Left forelimb (tissue), 1 donor: Measurements from ENCODE around the gene MYO1F.
"Not testable (repeated sequence)": the region's sequence is repeated elsewhere in the genome, so short reads cannot be mapped to it uniquely, and the experiment has no call there.

Experiments
- DNase-seq: peaks from one replicate; pipeline ENCODE4 v3.0.0-alpha.2; 2018; ENCODE audit warnings: low spot score

MYO1F gene

GRCh38 chr19:8564866-8565265 is 12.4 kb downstream of the MYO1F start:
- not testable (repeated sequence) for DNase-seq

GRCh38 chr19:8561075-8561764 is 16.0 kb downstream of the MYO1F start:
- no peak for DNase-seq

GRCh38 chr19:8558325-8558724 is 18.9 kb downstream of the MYO1F start:
- DNase-seq = no peak

- no peak for DNase-seq
These were observed 19.5 kb downstream of the MYO1F start for GRCh38 chr19:8557642-8558238.

- not testable (repeated sequence) for DNase-seq
These were observed 23.5 kb downstream of the MYO1F start for GRCh38 chr19:8553729-8554128.

GRCh38 chr19:8552810-8553209 is 24.4 kb downstream of the MYO1F start:
- DNase-seq = no peak

- DNase-seq = no peak
These were observed 27.2 kb downstream of the MYO1F start for GRCh38 chr19:8550070-8550469.

DNA sequence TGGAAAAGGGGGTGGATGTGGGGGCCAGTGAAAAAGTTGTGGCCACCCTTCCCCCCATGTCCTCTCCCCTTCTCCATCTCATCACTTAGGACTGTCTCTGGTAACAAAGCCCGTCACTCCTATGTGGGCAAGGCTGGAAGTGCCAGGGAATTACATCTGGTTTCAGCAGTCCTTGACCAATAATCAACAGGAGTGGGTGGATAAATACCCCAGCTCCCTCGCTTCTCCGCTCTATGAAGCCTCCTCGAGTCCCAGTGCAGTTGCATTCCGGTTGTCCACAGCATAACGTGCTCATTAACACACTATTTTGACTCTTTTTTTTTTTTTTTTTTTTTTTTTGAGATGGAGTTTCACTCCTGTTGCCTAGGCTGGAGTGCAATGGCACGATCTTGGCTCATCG is 31.5 kb downstream of the MYO1F start:
- no peak for DNase-seq

DNA sequence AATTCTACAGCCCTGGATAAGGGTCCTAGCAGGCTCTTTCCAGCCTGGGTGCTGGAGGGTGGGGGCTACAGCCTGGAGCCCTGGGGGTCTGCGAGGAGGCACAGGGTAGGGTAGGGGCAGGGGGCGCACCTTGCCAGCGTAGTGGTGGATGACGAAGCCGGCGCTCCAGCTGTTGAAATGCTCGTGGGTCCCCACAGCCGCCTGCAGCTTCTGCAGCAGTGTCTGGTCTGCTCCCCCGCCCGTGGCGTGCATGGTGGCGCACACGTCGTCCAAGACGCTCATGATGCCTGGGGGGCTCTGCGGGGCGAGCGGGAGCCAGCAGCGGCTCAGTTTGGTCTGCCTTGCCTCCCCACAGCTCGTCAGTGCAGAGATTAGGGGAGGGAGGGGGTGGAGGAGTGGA is 33.1 kb downstream of the MYO1F start:
- no peak for DNase-seq

DNA sequence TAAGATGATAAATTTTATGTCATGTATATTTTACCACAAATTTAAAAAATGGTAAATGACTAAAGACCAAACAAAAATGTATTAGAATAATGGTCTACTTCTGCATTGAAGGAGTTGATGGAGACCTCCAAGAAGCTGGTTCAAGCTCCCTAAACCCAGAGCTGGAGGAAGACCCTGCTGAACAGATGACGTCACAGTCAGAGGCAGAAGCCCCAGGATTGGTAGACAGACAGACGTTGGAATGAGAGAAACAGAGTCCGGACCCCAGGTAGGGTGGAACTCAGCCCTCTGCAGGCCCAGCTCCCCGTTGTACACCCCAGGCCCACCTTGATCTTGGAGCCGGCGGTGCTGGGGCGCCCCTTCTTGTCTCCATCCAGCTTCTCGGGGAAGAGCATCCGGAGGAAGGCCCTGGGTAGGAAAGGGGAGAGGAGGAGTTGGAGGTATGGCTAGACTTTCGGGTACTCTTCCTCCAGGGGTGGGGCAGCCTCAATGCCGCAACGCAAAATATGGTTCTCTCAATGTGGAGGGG is 37.6 kb downstream of the MYO1F start:
- no peak for DNase-seq

- DNase-seq = no peak
These were observed 40.1 kb downstream of the MYO1F start for GRCh38 chr19:8537099-8537498.

DNA sequence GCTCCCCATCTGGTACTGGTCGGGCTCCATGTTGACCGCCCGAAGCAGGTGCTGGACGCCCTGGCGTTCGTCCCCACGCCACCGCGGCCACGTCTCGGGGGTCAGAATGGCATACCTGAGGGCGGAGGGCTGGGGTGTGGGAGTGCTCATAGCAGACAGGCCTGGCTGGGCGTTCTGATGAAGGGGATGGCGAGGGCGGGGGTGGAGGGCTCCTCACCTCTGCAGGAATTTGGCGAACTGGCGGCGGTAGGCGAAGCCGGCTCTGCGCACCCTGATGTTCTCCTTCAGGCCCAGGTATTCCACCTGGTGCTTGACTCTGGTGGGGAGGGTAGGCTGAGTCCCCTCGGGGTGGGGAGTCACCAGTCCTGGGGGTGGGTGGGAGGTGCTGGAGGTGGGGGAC is 41.0 kb downstream of the MYO1F start:
- DNase-seq = no peak

DNA sequence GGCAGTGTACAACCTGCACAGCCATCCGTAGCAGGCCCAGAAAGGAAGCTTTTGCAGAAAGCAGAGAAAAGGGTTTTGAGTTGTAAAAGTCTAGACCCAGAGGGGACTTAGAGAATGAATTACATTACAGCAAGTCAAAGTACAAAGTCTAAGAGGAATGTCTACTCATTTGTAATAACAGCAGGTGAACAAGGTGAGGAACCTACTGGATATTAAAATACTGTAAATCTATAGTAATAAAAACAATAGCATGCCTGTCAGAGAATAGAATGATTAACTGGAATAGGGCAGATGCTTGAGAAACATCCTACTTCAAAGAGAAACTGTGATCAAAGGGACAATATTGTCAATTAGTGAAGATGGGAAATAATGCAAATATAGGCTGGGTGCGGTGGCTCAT is 45.0 kb downstream of the MYO1F start:
- no peak for DNase-seq

GRCh38 chr19:8531470-8531869 is 45.8 kb downstream of the MYO1F start:
- DNase-seq = no peak

GRCh38 chr19:8530061-8530679 is 47.1 kb downstream of the MYO1F start:
- no peak for DNase-seq

DNA sequence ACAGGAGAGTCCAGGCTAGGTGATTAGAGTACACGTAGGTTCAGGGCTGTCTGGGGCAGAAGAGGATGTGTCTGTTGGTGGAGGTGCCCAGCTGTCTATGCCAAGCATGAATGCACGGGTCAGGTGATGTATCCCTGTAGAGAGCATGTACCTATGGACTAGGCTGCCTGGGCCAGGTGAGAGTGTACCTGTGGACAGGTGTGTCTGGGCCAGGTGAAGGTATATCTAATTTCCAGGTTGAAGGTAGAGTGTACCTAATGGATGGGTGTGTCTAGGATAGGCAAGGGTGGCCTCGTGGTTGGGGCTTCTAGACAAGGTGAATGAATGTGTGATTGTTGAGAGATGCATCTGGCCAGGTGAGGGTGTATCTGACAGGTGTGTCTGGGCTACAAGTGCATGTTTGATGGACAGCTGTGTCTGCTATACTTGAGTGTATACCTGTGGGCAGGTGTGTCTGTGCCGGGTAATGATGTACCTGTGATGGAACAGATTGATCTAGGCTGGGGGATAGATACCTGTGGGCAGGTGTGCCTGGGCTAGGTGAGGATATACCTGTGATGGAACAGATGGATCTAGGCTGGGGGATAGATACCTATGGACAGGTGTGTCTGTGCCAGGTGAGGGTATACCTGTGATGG is 47.8 kb downstream of the MYO1F start:
- no peak for DNase-seq

- DNase-seq = no peak
These were observed 48.7 kb downstream of the MYO1F start for GRCh38 chr19:8528500-8528899.

- DNase-seq = peak; percentile 94
These were observed 50.7 kb downstream of the MYO1F start for GRCh38 chr19:8526345-8527091.

- DNase-seq = no peak
These were observed 51.9 kb downstream of the MYO1F start for GRCh38 chr19:8525401-8525684.

- no peak for DNase-seq
These were observed 57.9 kb downstream of the MYO1F start for GRCh38 chr19:8519388-8519787.

DNA sequence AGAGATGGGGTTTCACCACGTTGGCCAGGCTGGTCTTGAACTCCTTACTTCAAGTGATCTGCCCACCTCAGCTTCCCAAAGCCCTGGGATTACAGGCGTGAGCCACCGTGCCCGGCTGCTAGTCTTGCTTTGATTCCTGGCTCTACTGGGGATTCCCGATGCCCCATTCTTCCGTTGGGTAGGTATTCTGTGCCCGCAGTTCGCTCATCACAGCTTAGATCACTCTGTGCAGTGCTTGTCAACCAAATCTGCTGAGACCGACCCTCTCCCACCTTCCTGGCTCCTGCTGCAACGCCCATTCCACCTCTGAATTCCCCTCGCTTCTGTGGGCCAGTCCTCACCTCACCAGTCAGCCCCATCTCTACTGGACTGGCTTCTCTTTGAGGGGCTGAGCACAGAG is 58.7 kb downstream of the MYO1F start:
- DNase-seq = no peak
